NB4 (cell line): Measurements from ENCODE around the gene CALCOCO1.

Experiments
- CTCF ChIP-seq: IDR thresholded peaks from one replicate; pipeline ENCODE4 v1.5.1; 2012; ENCODE audit warnings: low read depth, low read length
- MAX ChIP-seq: IDR thresholded peaks from 2 replicates; pipeline ENCODE4 v1.6.1; 2011; ENCODE audit warnings: low read depth, low read length
- POLR2A ChIP-seq: IDR thresholded peaks from 2 replicates; pipeline ENCODE4 v1.6.1; 2011; ENCODE audit warnings: mild to moderate bottlenecking; ENCODE audit not compliant: insufficient read length; ENCODE audit errors: extremely low read depth

- TF ChIP-seq CTCF (no peak), POLR2A (no peak), MAX (no peak)
Observed at GRCh38 chr12:53744130-53744441, 16.8 kb upstream of the CALCOCO1 start.
